GM19467 (cell line): ENCODE measurements around the gene SLC6A8.
"Not testable (repeated sequence)": the region's sequence is repeated elsewhere in the genome, so short reads cannot be mapped to it uniquely, and the experiment has no call there.

Experiments used
- ATAC-seq: cut with Tn5 transposase; IDR thresholded peaks from one replicate; pipeline ENCODE4 v1.9.1; 2021; ENCODE audit warnings: mild to moderate bottlenecking, moderate library complexity; ENCODE audit not compliant: unreplicated experiment

Gene SLC6A8

GRCh38 chrX:153691032-153691827 lies 3.5 kb downstream of the SLC6A8 start:
- not testable (repeated sequence) for ATAC-seq

DNA sequence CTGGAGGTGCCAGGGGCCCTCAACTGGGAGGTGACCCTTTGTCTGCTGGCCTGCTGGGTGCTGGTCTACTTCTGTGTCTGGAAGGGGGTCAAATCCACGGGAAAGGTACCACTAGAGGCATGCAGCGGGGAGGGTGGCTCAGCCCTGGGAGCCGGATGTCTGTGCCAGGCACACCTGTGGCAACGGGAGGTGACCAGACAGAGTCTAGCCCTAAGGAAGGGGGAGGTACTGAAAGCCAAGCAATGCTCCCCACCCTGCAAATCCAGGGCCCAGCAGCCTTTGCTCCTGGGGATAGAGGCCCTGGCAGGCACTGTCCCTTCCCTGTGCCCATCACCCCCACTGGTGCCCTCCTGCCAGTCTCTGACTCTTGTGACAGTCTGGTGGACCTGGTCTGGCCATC lies 4.3 kb downstream of the SLC6A8 start:
- ATAC-seq, result no peak

GRCh38 chrX:153692611-153693156 lies 5.0 kb downstream of the SLC6A8 start:
- no peak for ATAC-seq

- ATAC-seq, result no peak
These were observed 5.7 kb downstream of the SLC6A8 start for GRCh38 chrX:153693216-153694086.

DNA sequence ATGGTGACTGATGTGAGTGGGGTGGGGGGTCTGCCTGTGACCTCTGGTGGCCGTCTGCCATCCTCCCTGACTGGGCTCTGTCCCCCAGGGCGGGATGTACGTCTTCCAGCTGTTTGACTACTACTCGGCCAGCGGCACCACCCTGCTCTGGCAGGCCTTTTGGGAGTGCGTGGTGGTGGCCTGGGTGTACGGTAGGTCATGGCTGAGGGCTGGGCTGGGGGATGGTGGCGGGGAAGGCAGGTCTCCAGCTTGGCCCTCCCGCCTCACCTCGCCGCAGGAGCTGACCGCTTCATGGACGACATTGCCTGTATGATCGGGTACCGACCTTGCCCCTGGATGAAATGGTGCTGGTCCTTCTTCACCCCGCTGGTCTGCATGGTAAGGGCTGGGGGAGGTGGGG lies 6.5 kb downstream of the SLC6A8 start:
- ATAC-seq, result not testable (repeated sequence)

- no peak for ATAC-seq
These were observed 7.1 kb downstream of the SLC6A8 start for GRCh38 chrX:153694687-153695270.

GRCh38 chrX:153696100-153696499 lies 8.4 kb downstream of the SLC6A8 start:
- ATAC-seq, result no peak

- ATAC-seq, result not testable (repeated sequence)
These were observed 8.8 kb downstream of the SLC6A8 start for GRCh38 chrX:153696538-153696937.

GRCh38 chrX:153696986-153697722 lies 9.4 kb downstream of the SLC6A8 start:
- ATAC-seq, result not testable (repeated sequence)

DNA sequence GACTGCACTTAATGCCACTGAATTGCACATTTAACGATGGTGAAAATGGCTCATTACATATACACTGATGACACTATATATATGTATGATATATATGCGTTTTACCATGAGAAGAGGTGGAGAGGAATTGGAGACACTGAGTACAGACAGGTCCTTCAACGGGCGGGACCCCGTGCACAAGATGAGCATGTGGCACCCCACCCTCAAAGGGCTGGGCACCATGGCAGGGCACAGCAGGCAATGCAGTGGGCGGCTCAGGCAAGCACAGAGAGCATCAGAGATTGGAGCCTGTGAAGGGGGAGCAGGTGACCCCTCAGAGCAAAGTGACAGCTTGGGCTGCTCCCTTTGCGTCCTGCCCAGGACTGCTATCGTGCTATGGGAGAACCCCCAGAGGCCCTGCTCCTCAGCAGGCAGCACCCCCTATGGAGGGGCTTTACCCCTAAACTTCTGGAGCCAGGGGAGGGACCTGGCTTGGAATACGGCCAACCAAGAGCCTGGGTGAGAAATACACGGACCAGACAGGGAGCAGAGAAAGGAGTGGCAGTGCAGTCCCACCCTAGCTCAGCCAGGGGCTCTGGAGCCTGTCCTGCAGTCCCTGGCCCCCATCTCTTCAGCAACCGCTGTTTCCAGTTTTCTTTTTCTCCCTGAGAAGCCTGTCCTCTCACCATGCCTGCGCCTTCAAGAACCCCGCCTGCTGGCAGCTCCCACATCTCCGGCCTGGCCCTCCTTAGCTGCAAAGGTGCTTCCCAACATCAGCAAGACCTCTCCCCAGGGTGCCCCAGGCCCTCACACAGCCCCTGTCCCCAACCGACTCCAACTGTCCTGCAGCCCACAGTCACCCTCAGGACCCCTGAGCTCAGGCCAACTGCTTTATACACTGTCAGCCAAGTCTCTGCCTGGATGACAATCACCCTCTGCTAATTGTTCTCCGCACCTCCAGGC lies 10.5 kb downstream of the SLC6A8 start:
- ATAC-seq, result no peak

DNA sequence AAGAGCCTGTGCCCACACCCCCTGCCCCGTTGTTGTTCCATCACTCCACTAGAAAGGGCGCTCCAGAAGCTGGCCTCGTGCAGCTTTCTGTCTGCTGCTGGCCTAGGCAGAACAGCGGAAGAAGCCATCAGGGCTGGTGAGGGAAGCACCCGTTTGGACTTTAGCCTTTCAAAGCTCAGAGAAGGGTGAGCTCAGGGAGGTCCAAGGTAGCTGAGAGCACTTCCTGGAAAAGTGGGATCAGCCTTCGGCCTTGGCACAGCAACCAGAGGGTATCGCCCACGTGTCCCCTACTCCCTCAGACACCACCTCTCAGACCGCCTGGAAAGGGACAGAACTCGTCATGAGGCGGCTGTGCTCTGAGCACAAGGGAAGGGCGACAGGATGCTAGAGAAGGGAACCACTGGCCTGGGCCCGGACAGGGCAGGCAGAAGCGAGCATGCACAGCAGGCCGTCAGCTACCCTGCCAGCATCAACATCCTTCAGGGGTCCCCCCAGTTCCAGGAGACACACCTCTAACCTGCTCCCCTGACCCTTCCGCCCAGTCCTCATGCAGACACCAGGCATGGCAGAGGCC lies 11.6 kb downstream of the SLC6A8 start:
- ATAC-seq, result not testable (repeated sequence)

DNA sequence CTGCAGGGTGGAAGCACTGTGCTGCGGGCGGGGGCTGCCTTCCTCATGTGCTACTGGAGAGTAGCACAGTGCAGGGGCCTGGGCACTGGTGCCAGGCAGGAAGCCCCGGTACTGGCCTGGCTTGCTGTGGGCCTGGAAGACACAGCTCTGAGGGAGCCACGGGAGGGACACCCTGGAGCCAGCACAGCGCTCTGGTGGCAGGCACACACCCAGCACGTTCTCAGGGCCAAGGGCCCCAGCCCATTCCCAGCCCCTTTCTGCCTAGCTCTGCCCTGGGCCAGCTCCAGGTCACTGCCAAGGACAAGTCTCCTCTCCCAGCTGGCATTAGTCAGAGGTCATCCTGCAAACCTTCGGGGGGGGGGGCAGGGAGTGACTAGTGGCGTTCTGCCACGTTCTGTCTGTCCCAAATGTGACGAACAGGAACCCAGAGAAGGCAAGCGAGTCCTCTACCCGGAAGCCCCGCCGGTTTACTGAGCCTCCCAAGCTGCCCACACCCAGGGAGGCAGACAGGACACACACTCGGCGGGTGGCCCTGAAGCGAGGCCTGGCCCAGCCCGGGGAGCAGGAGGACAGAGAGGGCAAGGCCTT lies 12.2 kb downstream of the SLC6A8 start:
- not testable (repeated sequence) for ATAC-seq

- ATAC-seq, result no peak
These were observed 12.7 kb downstream of the SLC6A8 start for GRCh38 chrX:153700376-153700945.

GRCh38 chrX:153700967-153701366 lies 13.2 kb downstream of the SLC6A8 start:
- ATAC-seq, result no peak

DNA sequence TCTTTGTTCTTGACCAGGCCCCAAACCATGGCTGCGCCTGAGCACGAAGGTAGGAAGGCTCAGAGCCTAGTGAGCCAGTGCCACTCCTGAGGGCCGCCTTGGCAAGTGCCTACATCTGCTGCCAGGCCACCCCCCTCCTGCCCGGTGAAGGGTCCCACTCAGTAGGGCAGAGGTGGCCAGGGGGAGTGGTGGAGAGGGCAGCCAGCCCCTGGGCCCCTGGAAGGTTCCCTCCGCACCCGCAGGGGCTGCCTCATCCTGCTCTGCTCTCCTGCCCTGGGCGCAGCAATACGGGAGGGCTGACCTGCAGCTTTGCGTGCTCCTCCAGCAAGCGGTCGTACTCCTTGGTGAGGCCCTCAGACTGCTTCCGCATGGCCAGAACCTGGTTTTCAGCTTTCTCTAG lies 14.0 kb downstream of the SLC6A8 start:
- no peak for ATAC-seq

DNA sequence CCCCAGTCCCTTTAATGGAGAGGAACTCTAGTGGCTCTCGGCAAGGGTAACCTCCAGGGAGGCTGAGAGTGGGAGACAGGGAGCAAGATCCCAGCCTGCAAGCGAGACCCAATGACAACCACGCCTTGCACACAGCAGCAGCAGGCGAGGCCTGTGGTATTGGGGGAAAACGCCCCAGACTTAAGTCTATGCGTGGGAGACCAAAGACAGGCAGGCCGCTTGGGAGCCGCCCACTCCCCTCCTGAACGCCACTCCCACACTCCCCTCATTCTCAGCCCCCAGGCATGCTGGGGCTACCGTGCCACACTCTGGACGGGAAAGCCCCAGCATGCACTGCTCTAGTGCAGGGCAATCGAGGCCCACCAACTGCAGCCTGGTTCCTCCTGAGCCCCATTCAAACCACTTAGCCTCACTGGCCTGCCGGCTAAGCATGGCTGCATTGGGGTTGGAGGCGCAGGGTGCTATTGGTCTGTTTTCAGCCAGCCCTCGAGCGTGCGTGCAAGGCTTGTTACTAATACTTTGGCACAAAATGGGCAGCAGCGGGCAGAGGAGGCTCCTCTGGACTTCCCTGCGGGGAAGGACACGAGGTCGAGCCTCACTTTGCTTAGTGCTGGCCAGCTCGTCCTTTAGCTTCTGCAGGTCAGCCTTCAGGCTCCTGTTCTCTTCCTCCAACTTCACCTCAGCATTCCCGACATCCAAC lies 14.8 kb downstream of the SLC6A8 start:
- no peak for ATAC-seq

DNA sequence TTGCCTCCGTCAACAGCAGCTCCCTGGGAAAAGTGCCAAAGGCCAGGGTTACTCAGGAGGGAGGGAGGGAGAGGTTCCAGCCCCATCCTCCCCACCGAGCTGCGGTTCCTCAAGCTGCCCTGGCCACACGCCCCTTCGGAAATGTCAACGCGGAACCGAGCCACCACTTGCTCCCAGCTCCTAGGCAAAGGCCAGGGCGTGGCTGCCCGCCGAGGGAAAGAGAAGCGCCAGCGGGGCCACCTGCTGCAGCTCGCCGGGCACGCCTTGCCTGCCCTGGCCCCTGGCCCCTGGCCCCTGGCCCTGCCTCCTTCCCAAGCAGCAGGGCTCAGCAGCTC lies 15.3 kb downstream of the SLC6A8 start:
- no peak for ATAC-seq

GRCh38 chrX:153704021-153704526 lies 16.3 kb downstream of the SLC6A8 start:
- ATAC-seq, result no peak
